GM12865 (cell line): ENCODE results near the gene RTN3.

Experiments
- DNase-seq: peaks from one replicate; pipeline ENCODE4 v3.0.0; 2010; ENCODE audit warnings: low read depth
- H3K4me3 ChIP-seq: 2 replicates; pipeline ENCODE4 v1.5.1; 2011; ENCODE audit warnings: mild to moderate bottlenecking, low read depth, low read length, control low read depth
- TF ChIP-seq, protein P1 (sequence below): IDR thresholded peaks from 2 replicates; pipeline ENCODE4 v1.5.1; 2011; ENCODE audit warnings: low read length, control low read depth, low read depth, inconsistent platforms; ENCODE audit not compliant: insufficient read depth; ENCODE audit errors: missing control alignments

Gene RTN3

DNA sequence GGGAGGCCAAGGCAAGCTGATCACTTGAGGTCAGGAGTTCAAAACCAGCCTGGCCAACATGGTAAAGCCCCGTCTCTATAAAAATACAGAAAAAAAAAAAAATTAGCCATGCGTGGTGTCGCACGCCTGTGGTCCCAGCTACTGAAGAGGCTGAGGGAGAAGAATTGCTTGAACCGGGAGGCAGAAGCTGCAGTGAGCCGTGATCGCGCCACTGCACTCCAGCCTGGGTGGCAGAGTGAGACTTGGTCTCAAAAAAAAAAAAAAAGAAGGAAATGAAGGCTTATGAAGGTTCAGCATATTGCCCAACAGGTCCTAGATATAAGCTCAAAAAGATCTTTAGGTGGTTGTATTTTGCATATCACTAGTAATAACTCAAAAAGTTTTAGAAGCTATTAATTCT lies 20.3 kb upstream of the RTN3 start:
- TF ChIP-seq, protein P1, sequence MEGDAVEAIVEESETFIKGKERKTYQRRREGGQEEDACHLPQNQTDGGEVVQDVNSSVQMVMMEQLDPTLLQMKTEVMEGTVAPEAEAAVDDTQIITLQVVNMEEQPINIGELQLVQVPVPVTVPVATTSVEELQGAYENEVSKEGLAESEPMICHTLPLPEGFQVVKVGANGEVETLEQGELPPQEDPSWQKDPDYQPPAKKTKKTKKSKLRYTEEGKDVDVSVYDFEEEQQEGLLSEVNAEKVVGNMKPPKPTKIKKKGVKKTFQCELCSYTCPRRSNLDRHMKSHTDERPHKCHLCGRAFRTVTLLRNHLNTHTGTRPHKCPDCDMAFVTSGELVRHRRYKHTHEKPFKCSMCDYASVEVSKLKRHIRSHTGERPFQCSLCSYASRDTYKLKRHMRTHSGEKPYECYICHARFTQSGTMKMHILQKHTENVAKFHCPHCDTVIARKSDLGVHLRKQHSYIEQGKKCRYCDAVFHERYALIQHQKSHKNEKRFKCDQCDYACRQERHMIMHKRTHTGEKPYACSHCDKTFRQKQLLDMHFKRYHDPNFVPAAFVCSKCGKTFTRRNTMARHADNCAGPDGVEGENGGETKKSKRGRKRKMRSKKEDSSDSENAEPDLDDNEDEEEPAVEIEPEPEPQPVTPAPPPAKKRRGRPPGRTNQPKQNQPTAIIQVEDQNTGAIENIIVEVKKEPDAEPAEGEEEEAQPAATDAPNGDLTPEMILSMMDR, result no peak
- peak; percentile 30 for DNase-seq
- H3K4me3 ChIP-seq, result no peak overlapping the region

DNA sequence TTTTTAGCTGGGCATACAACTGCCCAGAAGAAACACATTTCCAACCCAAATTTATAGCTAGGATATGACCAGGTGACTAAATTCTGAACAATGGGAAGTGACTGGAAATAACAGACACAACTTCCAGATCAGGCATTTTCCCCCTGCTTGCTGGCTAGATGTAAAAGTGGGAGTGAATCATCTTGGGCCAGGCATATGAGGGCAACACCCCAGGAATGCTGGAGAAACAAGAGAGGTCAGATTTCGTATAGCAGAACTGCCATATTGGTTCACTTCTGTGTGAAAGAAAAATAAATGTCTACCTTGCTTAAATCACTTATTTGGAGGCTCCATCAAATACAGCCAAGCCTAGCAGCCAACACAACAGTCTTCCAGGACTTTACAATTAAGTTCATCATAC lies 17.5 kb upstream of the RTN3 start:
- TF ChIP-seq, protein P1, result no peak
- no peak for DNase-seq
- no peak overlapping the region for H3K4me3 ChIP-seq

DNA sequence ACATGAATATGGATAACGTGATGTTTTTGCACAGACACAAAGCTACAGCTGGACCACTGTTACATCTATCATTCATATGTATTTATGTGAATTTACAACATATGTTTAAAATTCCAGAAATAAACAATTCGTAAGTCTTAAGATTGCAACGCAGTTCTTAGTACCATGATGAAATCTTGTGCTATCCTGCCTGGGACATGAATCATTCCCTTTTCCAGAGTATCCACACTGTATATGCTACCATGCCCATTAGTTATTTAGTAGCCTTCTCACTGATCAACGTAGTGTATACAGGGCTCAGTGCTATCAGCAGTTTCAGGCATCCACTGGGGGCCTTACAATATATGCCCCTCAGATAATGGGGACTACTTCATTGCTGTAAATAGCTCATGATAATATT lies 14.4 kb upstream of the RTN3 start:
- DNase-seq, result no peak
- TF ChIP-seq, protein P1, result no peak
- no peak overlapping the region for H3K4me3 ChIP-seq

DNA sequence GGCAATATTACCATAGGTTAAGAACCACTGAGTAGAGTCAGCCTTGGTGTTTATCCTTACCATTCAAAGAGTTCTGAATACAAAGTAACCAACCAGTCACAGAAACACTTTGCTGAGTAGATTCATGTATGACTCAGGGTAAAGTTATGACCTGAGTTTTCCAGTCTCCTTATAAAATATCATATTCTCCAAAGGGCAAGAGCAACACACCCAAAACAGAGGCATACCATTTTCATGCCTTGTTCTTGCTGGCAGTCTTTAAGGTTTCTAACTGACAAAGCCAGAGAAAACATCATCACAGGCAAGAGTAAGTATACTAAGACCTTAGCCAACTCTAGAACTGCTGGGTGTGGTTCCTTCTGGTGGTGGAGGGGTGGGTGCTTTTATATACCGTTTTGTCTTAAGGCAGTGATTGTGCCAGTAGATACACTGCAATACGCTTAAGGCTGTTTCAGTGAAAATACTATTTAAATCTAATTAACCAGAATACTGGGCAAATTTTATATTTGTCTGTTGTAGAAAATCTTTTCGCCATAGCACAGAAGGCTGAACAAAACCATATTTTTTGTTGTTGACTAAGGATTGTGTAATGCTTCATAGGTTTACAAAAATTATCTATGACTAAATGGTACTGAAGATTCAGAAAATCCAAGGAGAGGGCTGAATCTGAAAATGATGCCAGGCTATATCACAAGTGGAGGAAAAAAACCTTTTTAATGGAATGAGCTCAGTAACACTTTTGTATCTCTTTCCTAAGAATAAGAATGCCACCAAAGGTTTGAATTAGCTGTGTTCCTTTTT lies 13.1 kb upstream of the RTN3 start:
- no peak overlapping the region for H3K4me3 ChIP-seq
- DNase-seq, result no peak
- TF ChIP-seq, protein P1, result no peak

DNA sequence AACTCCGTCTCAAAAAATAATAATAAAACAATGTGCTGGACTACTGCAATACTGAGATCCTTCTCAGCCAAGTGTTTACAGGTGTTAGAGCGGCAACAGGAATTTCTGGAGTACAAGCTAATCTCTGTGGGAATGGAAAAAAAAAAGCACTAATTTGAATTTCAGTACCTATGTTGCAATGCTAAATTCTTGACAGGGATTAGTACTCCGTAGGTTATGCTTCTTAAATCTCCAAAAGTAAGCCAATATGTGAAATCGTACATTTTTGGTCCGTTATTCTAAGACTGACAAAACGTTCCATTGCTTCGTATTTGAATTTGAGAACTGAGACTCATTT lies 11.2 kb upstream of the RTN3 start:
- DNase-seq, result no peak
- peak overlapping the region; percentile 95 for H3K4me3 ChIP-seq
- TF ChIP-seq, protein P1, result no peak

DNA sequence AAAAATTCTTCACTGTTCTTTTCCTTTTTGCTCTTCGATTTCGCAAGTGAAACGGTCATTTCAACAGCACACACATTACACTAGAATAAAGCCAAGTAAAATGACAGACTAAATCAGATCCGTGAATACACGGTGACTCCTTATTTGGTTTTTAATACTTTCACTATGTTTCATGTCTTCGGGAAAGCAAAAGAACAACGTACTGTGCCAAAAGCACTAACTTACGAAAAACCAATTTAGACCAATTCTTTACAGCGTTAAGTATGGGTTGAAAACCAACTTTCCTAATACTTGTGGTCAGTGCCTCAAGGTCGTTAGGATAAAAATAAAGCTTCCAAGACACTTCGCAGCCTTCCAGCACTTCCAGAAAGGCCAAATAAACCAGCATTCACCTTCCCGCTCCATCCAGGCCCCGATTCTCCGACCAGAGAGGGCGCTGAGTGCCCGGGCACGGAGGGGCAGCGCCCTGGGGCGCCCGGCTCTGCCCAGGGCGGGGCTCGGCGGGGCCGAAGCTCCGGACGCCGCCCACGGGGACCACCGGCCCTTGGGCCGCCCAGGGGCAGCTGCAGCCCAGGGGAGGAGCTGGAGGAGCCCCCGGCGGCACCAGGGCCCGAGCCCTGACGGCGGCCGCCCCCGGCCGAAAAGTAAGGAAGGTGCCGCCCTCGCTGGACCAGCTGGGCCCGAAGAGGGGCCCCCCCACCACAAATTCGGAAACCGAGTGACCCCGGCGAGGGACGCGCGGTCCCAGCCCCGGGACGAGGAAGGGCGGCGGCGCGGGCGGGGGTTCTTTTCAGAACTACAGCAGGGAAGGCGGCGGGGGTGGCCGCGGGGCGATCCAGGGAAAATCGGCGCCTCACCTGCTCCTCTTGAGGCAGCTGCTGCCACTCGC lies 10.6 kb upstream of the RTN3 start:
- TF ChIP-seq, protein P1, result peak; percentile 43
- peak overlapping the region; percentile 95 for H3K4me3 ChIP-seq
- DNase-seq, result peak; percentile 61
